Psoas muscle (tissue), 8 donors: Measurements from ENCODE around the gene SPIRE2. TPM values are rescaled to one million over a fixed set of nuclear protein-coding genes. Genes with fewer than 3 reads are reported as not detected.

ENCODE experiments used
- ATAC-seq, 4 donors: fragments of 200-7000 bp; cut with Tn5 transposase; one replicate each; pipeline ENCODE4 v1.9.1; 2020; ENCODE audit warnings: moderate library complexity in 3 of 4, mild to moderate bottlenecking in 2 of 4
- DNase-seq, 2 donors: peaks; one replicate each; pipeline ENCODE4 v3.0.0-alpha.2; 2020
- H3K27ac ChIP-seq: fragments of 200-600 bp; one replicate; pipeline ENCODE4 v1.8.0; 2022
- H3K27me3 ChIP-seq, 3 donors: fragments of 200-600 bp in 1 of 3; one replicate each; pipeline versions ENCODE4 v1.6.1 to v1.8.0; 2013 to 2022; ENCODE audit warnings: low read length in 2 of 3, mild to moderate bottlenecking in 2 of 3, moderate library complexity in 1 of 3; ENCODE audit not compliant: insufficient read depth in 3 of 3
- H3K36me3 ChIP-seq, 2 donors: fragments of 200-600 bp in 1 of 2; one replicate each; pipeline versions ENCODE4 v1.6.1 to v1.8.0; 2013 to 2022; ENCODE audit warnings: low read depth in 1 of 2, mild to moderate bottlenecking in 1 of 2, moderate library complexity in 1 of 2; ENCODE audit not compliant: insufficient read depth in 1 of 2
- H3K4me1 ChIP-seq: fragments of 200-600 bp; one replicate; pipeline ENCODE4 v1.8.0; 2022
- H3K4me3 ChIP-seq: fragments of 200-600 bp; one replicate; pipeline ENCODE4 v1.8.0; 2022; ENCODE audit warnings: mild to moderate bottlenecking
- H3K9me3 ChIP-seq: fragments of 200-600 bp; one replicate; pipeline ENCODE4 v1.8.0; 2022
- CTCF ChIP-seq: fragments of 200-600 bp; IDR thresholded peaks from one replicate; pipeline ENCODE4 v1.8.0; 2022; ENCODE audit warnings: antibody characterized with exemption
- WGBS, 3 donors: extraction: QIAGEN DNeasy Blood & Tissue Kit; methylation state at CpG; one replicate each; pipeline versions ENCODE4 v1.1.6 to v1.1.7; 2013; 5-methylcytosine and 5-hydroxymethylcytosine counted together
- intact Hi-C, 2 donors: fragments of 100-400 bp; cut with DNase I; formaldehyde crosslinking; loops; one replicate each; pipeline versions ENCODE4 v1.11.0 to v1.14.2; 2022
- polyA plus RNA-seq, 3 donors: library from polyadenylated mRNA; stranded (reverse); fragments of 200-250 nt; gene quantifications; one replicate each; pipeline ENCODE4 v1.2.3, GENCODE V29; 2013
- total RNA-seq, 4 donors: library from RNA; stranded (reverse); fragmentation: NEBNext Ultra II Directional in 2 of 4; extraction: Animal tissue kit (Norgen Biotek cat#: 25700) in 2 of 4; gene quantifications; one replicate each; pipeline versions ENCODE4 v1.2.1 to v1.2.4, GENCODE V29; 2021 to 2023
- donor health status: healthy with polysubstance abuse.
- donor health status: DM: no; HTN: no; CAD: no; lungs with moderate emphysema.
- donor health status: Bipolar disorder and iron deficiency.
- donor health status: healthy.
- donor health status: DM: yes; HTN: yes; CAD: no.
- donor health status: DM: no; HTN: no; CAD: no.
- donor health status: DM: no; HTN: no; CAD: no.
- donor health status: DM: yes; HTN: yes; CAD: no.

Gene SPIRE2
- total and polyA plus RNA-seq, 7 donors, result 0.14 to 0.48 (median 0.25) TPM; not detected in 1

- H3K36me3 ChIP-seq, result no peaks in the 10 kb centered on the region
- intact Hi-C loops, result loop anchor here (5.0 to 10.0 kb wide), 2 partner anchors 157 to 160 kb away; partner anchors contain the start of gene SPATA2L (in 1 of the 2)
- 66 to 82% (median 73%) methylated on average over 5 of the region's 5 CpGs for WGBS, 3 donors
- no peak overlapping the region for H3K4me3 ChIP-seq
- H3K9me3 ChIP-seq, result peaks cover 10% of the 10 kb centered on the region
- peaks cover 0 to 7% (median 2%) of the 10 kb centered on the region in 3 donors for H3K27me3 ChIP-seq
- H3K27ac ChIP-seq, result peak overlapping the region; percentile 41
- ATAC-seq, result no peak
- no peak for TF ChIP-seq CTCF
- no peaks in the 10 kb centered on the region for H3K4me1 ChIP-seq
- DNase-seq, result no peak
These were observed 36.2 kb downstream of the SPIRE2 start for GRCh38 chr16:89864527-89864820.

- intact Hi-C loops, result loop anchor here in 1 of 2 donors (10.0 kb wide), 1 partner anchor 163 kb away; the partner anchor contains the start of gene SPATA2L
- no peak overlapping the region for H3K27ac ChIP-seq
- ATAC-seq, result no peak
- H3K9me3 ChIP-seq, result peaks cover 10% of the 10 kb centered on the region
- 90 to 91% (median 91%) methylated on average over 5 of the region's 5 CpGs for WGBS, 3 donors
- H3K4me3 ChIP-seq, result no peak overlapping the region
- peaks cover 0 to 2% (median 0%) of the 10 kb centered on the region in 3 donors for H3K27me3 ChIP-seq
- H3K4me1 ChIP-seq, result peaks cover 6% of the 10 kb centered on the region
- DNase-seq, result no peak
- TF ChIP-seq CTCF, result no peak
- H3K36me3 ChIP-seq, result no peaks in the 10 kb centered on the region
These were observed 39.6 kb downstream of the SPIRE2 start for GRCh38 chr16:89867918-89868317.

GRCh38 chr16:89869911-89870310 lies 41.6 kb downstream of the SPIRE2 start:
- Histone ChIP-seq H3K36me3 (peaks cover 0 to 5% of the 10 kb centered on the region in 2 donors), H3K27ac (no peak overlapping the region), H3K4me3 (no peak overlapping the region), H3K4me1 (peaks cover 9% of the 10 kb centered on the region), H3K9me3 (peaks cover 10% of the 10 kb centered on the region), H3K27me3 (peaks cover 0 to 2% (median 0%) of the 10 kb centered on the region in 3 donors)
- ATAC-seq, result no peak
- intact Hi-C loops, result loop anchor here in 1 of 2 donors (10.0 kb wide), 1 partner anchor 165 kb away; the partner anchor contains the start of gene SPATA2L
- no peak for DNase-seq
- TF ChIP-seq CTCF, result no peak
- 90 to 95% (median 91%) methylated on average over 9 to 12 of the region's 12 CpGs for WGBS, 3 donors

GRCh38 chr16:89870440-89870839 lies 42.2 kb downstream of the SPIRE2 start:
- Histone ChIP-seq H3K27me3 (peaks cover 0 to 2% (median 0%) of the 10 kb centered on the region in 3 donors), H3K4me3 (no peak overlapping the region), H3K9me3 (peaks cover 10% of the 10 kb centered on the region), H3K36me3 (peaks cover 0 to 10% of the 10 kb centered on the region in 2 donors), H3K4me1 (peaks cover 9% of the 10 kb centered on the region), H3K27ac (no peak overlapping the region)
- WGBS, 3 donors, result 83 to 90% (median 90%) methylated on average over 6 of the region's 6 CpGs
- ATAC-seq (no peak), DNase-seq (no peak)
- no peak for TF ChIP-seq CTCF
- intact Hi-C loops, result no loop called here

GRCh38 chr16:89871895-89872294 lies 43.6 kb downstream of the SPIRE2 start:
- 84 to 85% (median 84%) methylated on average over 9 of the region's 9 CpGs for WGBS, 3 donors
- H3K27ac ChIP-seq, result no peak overlapping the region

More at GRCh38 chr16:89871895-89872294, 43.6 kb downstream of the SPIRE2 start:
- H3K9me3 ChIP-seq, result peaks cover 10% of the 10 kb centered on the region
- H3K4me3 ChIP-seq, result no peak overlapping the region
- DNase-seq (no peak), ATAC-seq (no peak)
- H3K27me3 ChIP-seq, result peaks cover 0 to 2% (median 0%) of the 10 kb centered on the region in 3 donors
- H3K4me1 ChIP-seq, result peaks cover 9% of the 10 kb centered on the region
- peaks cover 0 to 17% of the 10 kb centered on the region in 2 donors for H3K36me3 ChIP-seq
- intact Hi-C loops, result no loop called here
- TF ChIP-seq CTCF, result no peak
